HG02852 (cell line): Measurements from ENCODE around the gene PLXNB2.

Experiments
- ATAC-seq: cut with Tn5 transposase; IDR thresholded peaks from one replicate; pipeline ENCODE4 v1.9.1; 2021; ENCODE audit warnings: mild to moderate bottlenecking, moderate library complexity; ENCODE audit not compliant: unreplicated experiment

PLXNB2 gene

DNA sequence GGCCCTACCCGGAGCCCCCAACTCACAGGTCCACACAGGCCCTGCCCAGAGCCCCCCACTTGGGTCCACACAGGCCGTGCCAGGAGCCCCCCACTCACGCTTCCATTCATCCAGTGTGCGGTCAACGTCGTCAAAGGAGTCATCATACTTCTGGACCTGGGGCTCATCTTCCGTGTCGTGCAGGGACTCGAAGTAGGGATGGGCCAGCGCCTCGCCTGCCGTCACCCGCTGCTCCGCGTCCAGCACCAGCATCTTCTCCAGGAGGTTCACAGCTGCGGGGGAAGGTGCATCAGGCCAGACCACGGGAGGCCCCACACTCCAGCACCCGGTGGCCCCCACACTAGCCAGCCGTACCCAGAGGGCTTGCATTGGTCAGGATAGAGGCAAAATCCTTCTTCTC, 52.3 kb downstream of the PLXNB2 start:
- ATAC-seq = no peak

- no peak for ATAC-seq
These were observed 53.5 kb downstream of the PLXNB2 start for GRCh38 chr22:50253941-50254340.

- no peak for ATAC-seq
These were observed 54.2 kb downstream of the PLXNB2 start for GRCh38 chr22:50253046-50253915.

GRCh38 chr22:50252082-50253045, 55.1 kb downstream of the PLXNB2 start:
- no peak for ATAC-seq

GRCh38 chr22:50251477-50252081, 55.9 kb downstream of the PLXNB2 start:
- ATAC-seq = no peak

DNA sequence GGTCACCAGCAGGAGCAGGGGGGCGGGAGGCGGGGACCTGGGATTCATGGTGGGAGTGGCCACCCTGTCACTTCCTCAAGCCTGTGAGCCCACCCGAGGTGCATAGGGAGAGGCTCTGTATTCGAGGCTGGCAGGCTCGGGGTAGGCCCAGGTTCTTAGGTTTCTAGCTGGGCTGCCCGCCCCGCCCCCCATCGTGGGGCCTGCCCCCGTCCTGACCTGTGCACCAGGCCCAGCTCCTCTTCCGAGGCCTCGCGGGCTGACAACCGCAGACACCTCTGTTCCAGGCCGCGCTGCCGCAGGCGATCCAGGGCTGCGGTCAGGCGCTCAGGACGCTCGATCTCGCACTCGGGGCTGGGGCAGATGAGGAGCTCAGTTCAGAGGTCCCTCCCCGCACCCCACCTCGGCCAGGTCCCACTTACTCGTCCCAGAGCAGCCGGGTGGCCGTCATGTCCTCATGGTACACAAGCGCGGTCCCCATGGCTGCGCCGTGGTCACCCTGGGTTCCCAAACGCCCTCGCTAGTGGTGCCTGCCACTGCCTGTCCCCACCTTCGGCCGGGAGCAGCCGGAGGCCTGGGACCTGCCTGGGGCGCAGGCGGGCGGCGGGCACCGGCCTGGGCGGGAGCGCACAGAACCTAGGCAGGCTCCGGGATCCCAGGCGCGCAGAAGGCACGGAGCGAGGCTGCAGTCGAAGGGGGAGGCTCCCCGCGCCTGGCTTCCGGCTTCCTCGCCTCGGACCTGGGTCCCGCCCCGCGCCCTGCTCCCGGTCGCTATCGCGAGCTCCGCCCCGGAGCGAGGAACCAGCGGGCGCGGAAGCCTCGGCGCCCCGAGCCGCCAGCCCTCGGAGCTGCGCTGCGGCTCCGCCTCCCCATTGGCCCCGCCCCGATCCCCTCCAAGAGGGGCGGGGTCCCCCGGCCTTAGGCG, 56.6 kb downstream of the PLXNB2 start, which contains the start of gene HDAC10:
TSS of gene HDAC10 (minus strand) at position 711 of the 922 bp plus-strand sequence. CDS start at position 478, 233 bp downstream.
- ATAC-seq = peak; percentile 58

DNA sequence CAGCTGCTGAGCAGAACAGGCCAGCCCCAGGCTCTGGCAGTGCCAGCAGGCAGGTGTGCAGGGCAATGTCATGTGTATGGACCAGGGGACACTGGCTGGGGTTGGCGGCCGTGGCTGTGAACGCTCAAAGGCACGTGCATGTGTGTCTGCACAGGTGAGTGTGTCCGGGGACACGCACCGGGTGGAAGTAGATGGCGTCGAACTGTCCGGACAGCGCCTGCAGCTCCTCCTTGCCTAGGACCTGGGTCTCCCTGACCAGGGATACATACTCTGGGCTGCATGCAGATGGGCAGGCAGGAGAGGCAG, 57.2 kb downstream of the PLXNB2 start:
- ATAC-seq = no peak

DNA sequence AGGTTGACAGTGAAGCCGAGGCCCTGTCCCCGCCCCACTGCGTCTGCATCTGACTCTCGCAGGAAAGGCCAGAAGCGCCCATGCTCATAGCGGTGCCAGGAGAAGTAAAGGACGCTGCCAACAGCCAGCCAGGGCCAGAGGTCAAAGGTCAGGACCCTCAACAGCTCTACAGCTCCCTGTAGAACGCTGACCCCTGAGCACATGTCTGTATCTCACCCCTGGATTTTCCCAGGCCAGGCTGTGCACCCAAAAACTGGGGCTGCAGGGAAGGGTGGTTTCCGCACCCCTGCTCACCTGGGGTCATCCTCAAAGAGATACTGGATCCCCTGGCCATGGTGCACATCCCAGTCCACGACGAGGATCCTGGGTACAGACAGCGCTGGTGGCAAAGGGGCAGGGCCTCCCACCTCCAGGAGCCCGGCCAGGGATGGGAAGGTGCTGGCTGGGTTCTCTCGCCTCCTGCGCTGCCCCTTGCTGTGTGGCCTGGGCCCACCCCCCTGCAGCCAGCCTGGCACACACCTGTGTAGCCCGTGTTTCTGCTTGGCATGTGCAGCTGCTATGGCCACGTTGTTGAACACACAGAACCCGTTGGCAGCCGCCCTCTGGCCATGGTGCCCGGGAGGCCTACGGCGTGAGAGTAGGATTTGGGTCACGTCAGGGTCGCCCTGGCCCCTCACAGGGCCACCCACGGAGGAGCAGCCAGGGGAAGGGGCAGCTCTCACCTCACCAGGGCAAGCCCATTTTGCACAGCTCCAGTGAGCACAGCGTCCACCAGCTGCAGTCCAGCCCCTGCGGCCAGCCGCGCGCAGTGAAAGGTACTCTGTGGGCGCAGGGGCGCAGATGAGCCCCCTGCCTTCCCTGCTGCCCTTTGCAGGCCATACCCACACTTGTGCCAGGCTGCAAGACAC, 57.9 kb downstream of the PLXNB2 start:
- no peak for ATAC-seq

GRCh38 chr22:50248196-50249081, 59.0 kb downstream of the PLXNB2 start:
- no peak for ATAC-seq

DNA sequence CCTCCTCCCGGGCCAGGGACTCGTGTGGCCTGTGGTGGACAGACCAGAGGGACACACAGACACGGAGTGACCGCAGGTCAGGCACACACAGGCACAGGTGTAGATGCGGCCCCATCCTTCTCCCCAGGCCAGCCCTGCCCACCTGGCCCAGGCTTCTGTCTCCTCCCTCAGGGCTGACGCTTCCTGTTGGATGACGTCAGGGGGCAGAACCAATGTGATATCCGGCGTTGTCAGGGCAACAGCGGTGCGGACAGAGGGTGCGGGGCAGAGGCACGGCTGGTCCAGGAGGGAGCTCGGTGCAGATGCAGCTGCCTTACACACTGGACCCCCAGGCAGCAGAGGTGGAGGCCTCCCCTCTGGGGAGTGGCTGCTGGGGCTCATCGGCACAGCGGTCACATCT, 59.7 kb downstream of the PLXNB2 start:
- no peak for ATAC-seq

- no peak for ATAC-seq
These were observed 60.9 kb downstream of the PLXNB2 start for GRCh38 chr22:50246242-50247175.

GRCh38 chr22:50245214-50246072, 62.0 kb downstream of the PLXNB2 start:
- no peak for ATAC-seq

DNA sequence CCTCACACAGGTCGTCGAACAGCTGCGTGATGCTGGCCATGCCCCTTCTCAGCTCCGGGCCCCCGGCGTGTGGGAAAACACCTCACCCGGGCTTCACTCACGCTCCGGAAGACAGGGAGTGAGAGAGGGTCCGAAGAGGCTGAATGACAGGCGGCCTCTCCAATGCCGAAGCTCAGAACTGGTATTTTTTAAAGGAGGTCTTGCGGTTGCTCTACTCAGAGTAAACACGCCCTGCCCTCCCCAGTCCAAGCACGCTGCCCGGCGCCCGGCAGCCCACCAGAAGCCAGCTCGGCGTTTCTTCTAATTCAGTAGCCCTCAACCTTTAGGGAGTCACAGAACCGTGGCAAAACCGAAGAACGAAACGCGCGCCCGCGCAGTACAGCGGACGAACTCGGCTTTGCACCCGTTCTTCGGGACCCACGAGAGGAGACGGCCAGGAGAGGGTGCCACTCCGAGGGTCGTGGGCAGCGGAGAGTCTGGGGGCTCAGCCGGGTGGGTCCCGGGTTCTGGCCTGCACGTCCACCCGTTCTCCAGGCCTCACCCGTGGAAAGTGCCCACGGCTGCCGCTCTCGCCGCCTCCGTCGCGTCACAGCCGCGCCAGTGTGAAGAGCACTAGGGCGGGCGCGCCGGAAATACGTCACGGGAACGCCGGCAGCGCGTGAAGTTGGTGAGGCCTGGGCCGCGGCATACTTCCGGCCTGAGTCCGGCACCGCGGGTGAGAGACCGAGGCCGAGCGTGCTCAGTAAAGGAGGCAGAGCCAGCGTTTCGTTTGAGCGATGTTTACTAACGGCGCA, 62.8 kb downstream of the PLXNB2 start, which contains the start of gene TUBGCP6:
TSS of gene TUBGCP6 (minus strand) at position 604 of the 794 bp plus-strand sequence. CDS start at position 40, 564 bp downstream.
- ATAC-seq = peak; percentile 64

DNA sequence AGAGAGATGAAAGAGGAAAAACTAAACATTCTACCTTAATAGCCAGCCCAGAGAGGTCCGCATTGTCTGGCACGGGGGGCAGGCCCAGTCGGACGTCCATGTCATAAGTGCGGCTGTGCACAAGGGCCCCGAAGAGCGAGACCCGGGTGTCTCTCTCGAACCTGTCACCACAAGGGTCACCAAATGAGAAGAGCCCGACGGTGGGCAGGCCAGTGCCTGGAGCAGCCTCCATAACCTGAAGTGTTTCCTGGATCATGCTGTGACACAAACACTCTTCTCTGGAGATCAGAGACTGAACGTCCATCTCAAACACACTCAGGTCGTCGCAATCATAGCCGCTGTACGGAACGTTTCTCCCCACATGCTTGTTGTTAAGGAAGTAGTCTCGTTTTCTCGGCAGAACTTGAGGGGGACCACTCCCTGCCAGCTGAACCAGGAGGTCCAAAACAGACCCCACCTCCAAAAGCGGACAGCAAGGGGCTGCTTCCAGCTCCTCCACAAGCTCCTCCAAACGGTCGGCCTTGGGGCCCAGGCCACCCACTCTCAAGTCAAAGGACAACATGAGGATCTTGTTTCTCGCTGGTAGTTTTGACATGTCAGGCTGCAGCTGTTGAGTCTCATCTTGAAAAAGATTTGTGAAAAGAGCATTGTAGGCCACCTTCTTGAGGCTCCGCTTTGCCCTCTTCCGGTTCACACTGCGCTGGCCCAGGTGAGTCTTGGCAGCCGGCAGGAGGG, 63.6 kb downstream of the PLXNB2 start:
- ATAC-seq = no peak
